AG09319 (cell line): Measurements from ENCODE around the gene MYO9B.

Experiments
- DNase-seq: peaks from one replicate; pipeline ENCODE4 v3.0.0-alpha.2; 2010; ENCODE audit warnings: low read depth; ENCODE audit errors: extremely low read depth
- TF ChIP-seq, protein P1 (sequence below): IDR thresholded peaks from 2 replicates; pipeline ENCODE4 v1.5.1; 2011; ENCODE audit warnings: low read depth, mild to moderate bottlenecking, inconsistent platforms, low read length, moderate library complexity

Gene MYO9B

DNA sequence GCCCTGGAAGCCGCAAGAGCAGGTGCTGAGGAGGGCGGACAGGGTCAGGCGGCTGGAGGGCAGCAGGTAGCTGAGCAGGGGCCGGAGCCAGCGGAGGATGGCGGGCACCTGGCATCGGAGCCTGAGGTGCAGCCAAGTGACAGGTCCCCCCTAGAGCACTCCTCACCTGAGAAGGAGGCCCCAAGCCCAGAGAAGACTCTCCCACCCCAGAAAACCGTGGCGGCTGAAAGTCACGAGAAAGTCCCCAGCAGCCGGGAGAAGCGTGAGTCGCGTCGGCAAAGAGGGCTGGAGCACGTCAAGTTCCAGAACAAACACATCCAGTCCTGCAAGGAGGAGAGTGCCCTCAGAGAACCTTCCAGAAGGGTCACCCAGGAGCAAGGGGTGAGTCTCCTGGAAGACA lies 119.0 kb downstream of the MYO9B start:
- DNase-seq = no peak
- TF ChIP-seq, protein P1, sequence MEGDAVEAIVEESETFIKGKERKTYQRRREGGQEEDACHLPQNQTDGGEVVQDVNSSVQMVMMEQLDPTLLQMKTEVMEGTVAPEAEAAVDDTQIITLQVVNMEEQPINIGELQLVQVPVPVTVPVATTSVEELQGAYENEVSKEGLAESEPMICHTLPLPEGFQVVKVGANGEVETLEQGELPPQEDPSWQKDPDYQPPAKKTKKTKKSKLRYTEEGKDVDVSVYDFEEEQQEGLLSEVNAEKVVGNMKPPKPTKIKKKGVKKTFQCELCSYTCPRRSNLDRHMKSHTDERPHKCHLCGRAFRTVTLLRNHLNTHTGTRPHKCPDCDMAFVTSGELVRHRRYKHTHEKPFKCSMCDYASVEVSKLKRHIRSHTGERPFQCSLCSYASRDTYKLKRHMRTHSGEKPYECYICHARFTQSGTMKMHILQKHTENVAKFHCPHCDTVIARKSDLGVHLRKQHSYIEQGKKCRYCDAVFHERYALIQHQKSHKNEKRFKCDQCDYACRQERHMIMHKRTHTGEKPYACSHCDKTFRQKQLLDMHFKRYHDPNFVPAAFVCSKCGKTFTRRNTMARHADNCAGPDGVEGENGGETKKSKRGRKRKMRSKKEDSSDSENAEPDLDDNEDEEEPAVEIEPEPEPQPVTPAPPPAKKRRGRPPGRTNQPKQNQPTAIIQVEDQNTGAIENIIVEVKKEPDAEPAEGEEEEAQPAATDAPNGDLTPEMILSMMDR = no peak

DNA sequence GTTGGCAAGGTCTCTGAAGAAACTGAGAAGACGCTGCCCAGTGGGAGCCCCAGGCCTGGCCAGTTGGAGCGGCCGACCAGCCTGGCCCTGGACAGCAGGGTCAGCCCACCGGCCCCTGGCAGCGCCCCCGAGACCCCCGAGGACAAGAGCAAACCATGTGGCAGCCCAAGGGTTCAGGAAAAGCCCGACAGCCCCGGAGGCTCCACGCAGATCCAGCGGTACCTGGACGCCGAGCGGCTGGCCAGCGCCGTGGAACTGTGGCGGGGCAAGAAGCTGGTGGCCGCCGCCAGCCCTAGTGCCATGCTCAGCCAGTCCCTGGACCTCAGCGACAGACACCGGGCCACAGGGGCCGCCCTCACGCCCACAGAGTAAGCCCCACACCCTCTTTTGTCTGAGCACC lies 119.5 kb downstream of the MYO9B start:
- TF ChIP-seq, protein P1 = no peak
- no peak for DNase-seq

DNA sequence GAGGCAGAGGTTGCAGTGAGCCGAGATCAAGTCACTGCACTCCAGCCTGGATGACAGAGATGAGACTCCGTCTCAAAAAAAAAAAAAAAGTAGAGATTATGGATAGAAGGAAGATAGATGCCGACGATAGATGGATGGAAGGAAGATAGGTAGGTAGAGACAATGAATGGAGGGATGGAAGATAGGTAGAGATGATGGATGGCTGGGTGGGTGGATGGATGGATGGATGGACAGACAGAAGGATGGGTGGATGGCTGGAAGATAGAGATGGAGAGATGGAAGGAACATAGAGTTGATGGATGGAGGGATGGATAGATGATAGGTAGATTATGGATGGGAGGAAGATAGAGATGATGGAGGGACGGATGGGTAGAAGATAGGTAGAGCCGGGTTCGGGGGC lies 121.0 kb downstream of the MYO9B start:
- no peak for DNase-seq
- TF ChIP-seq, protein P1 = no peak

DNA sequence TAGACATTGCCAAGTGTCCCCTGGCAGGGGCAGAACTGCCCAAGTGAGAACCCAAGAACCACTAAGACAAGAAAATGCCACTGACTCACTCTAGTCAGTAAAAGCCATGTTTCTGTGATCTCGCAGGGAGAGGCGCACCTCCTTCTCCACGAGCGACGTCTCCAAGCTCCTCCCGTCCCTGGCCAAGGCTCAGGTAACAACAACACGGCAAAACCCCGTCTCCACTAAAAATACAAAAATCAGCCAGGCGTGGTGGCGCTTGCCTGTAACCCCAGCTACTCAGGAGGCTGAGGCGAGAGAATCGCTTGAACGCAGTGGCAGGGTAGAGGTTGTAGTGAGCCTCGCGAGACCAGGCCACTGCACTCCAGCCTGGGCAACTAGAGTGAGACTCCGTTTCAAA lies 122.1 kb downstream of the MYO9B start:
- DNase-seq = no peak
- TF ChIP-seq, protein P1 = no peak

DNA sequence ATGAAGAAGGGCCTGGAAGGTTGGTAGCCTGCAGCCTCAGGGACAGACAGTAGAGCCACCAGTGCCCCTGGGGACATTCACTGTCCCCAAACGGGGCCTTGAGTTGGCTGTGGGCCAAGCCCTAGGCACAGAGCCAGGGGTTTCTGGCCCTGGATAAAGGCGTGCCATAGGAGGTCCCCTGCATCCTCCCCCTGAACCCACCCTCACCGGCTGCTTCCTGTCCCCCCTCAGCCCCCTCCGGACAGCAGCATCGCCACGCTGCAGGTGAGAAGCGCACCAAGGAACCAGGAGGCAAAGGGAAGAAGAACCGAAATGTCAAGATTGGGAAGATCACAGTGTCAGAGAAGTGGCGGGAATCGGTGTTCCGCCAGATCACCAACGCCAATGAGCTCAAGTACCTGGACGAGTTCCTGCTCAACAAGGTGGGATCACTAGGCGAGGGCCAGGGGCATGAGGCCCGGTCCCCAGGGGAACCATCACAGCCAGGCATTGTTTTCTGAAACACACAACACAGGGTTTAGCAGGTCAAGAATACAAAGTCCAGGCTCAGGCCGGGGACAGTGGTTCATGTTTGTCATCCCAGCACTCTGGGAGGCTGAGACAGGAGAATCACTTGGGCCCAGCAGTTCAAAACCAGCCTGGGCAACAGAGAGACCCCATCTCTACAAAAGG lies 125.0 kb downstream of the MYO9B start:
- TF ChIP-seq, protein P1 = no peak

DNA sequence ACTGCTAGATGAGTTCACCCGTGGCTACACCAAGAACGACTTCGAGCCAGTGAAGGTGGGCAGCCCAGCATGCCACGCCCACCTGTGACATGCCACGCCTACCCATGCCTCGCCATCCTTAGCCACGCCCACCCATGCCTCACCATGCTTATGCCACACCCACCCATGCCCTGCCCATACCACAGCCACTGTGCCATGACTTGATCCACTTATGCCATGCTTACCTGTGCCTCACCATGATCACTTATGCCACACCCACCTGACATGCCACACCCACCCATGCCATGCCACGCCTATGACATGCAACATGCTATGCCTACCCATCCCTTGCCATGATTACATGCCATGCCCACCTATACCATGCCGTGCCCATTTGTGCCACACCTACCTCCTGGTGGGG lies 126.7 kb downstream of the MYO9B start:
- no peak for DNase-seq
- TF ChIP-seq, protein P1 = no peak

More for the DNA sequence above, 125.0 kb downstream of the MYO9B start:
- DNase-seq = no peak

DNA sequence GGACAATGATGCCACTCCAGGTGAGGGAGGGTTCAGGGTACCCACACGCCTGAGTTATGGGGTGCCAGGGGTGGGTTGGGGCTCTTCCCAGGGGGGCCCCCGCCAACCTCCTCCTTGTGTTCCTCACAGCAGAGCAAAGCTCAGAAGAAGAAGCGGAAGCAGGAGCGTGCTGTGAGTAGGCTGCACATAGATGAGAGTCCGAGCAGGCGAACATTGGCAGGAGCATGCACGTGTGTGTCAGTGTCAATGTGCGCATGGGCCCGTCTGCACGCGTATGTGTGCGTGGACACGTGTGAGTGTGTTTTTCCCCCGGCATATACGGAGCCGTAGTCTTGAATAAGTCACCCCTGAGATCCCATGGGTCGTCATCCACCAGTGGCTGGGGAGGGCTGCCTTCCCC lies 127.1 kb downstream of the MYO9B start:
- TF ChIP-seq, protein P1 = no peak
- no peak for DNase-seq
